Endothelial cell (in vitro differentiated cells): Measurements from ENCODE around the gene CA4. TPM values are rescaled to one million over a fixed set of nuclear protein-coding genes. Genes with fewer than 3 reads are reported as not detected.
"Not testable (repeated sequence)": the region's sequence is repeated elsewhere in the genome, so short reads cannot be mapped to it uniquely, and the experiment has no call there.

Experiments used
- DNase-seq: peaks from one replicate; pipeline ENCODE4 v3.0.0; 2021; ENCODE audit warnings: low spot score
- H3K27ac Mint-ChIP-seq: one replicate; pipeline ENCODE4 v1.8.0; 2021; ENCODE audit warnings: mixed read lengths, inconsistent platforms; ENCODE audit not compliant: unreplicated experiment
- H3K27me3 Mint-ChIP-seq: one replicate; pipeline ENCODE4 v1.8.0; 2021; ENCODE audit warnings: mild to moderate bottlenecking, moderate library complexity, mixed read lengths, inconsistent platforms; ENCODE audit not compliant: unreplicated experiment
- H3K36me3 Mint-ChIP-seq: one replicate; pipeline ENCODE4 v1.8.0; 2021; ENCODE audit warnings: mild to moderate bottlenecking, low read depth, mixed read lengths, inconsistent platforms; ENCODE audit not compliant: unreplicated experiment
- H3K4me1 Mint-ChIP-seq: one replicate; pipeline ENCODE4 v1.8.0; 2021; ENCODE audit warnings: mild to moderate bottlenecking, mixed read lengths, inconsistent platforms; ENCODE audit not compliant: unreplicated experiment
- H3K4me3 Mint-ChIP-seq: one replicate; pipeline ENCODE4 v1.8.0; 2021; ENCODE audit warnings: mild to moderate bottlenecking, mixed read lengths, inconsistent platforms; ENCODE audit not compliant: unreplicated experiment
- H3K9me3 Mint-ChIP-seq: one replicate; pipeline ENCODE4 v1.8.0; 2021; ENCODE audit warnings: mixed read lengths, inconsistent platforms; ENCODE audit not compliant: unreplicated experiment
- CTCF ChIP-seq: fragments of 200-600 bp; sonication (generic); IDR thresholded peaks from one replicate; pipeline ENCODE4 v1.5.0; 2021; ENCODE audit warnings: antibody characterized with exemption; ENCODE audit not compliant: unreplicated experiment
- total RNA-seq: library from RNA; stranded (reverse); fragmentation: NEBNext Ultra II Directional; extraction: Animal tissue kit (Norgen Biotek cat#: 25700); gene quantifications from one replicate; pipeline ENCODE4 v1.2.1, GENCODE V29; 2021; ENCODE audit not compliant: unreplicated experiment

Gene CA4
- total RNA-seq, 1 donor from 2014 or later: 8.3 TPM

- Mint-ChIP-seq H3K9me3 (no peaks in the 10 kb centered on the region), H3K36me3 (peaks cover 4% of the 10 kb centered on the region), H3K4me3 (no peak overlapping the region), H3K4me1 (peaks cover 58% of the 10 kb centered on the region), H3K27me3 (peaks cover 9% of the 10 kb centered on the region), H3K27ac (peak overlapping the region; percentile 93)
- no peak for TF ChIP-seq CTCF
- DNase-seq: no peak
Measured at GRCh38 chr17:60170835-60171752, 21.3 kb downstream of the CA4 start.

- TF ChIP-seq CTCF: no peak
- Mint-ChIP-seq H3K9me3 (no peaks in the 10 kb centered on the region), H3K27me3 (peaks cover 9% of the 10 kb centered on the region), H3K4me3 (no peak overlapping the region), H3K36me3 (peaks cover 4% of the 10 kb centered on the region), H3K4me1 (peaks cover 55% of the 10 kb centered on the region), H3K27ac (no peak overlapping the region)
- no peak for DNase-seq
Measured at GRCh38 chr17:60171753-60172079, 21.9 kb downstream of the CA4 start.

- Mint-ChIP-seq H3K4me3 (no peak overlapping the region), H3K27me3 (peaks cover 5% of the 10 kb centered on the region), H3K36me3 (peaks cover 4% of the 10 kb centered on the region), H3K27ac (no peak overlapping the region), H3K4me1 (peaks cover 45% of the 10 kb centered on the region), H3K9me3 (no peaks in the 10 kb centered on the region)
- no peak for DNase-seq
- TF ChIP-seq CTCF: no peak
Measured at GRCh38 chr17:60173304-60173819, 23.6 kb downstream of the CA4 start.

- peaks cover 4% of the 10 kb centered on the region for H3K36me3 Mint-ChIP-seq
- no peak for TF ChIP-seq CTCF
- no peaks in the 10 kb centered on the region for H3K9me3 Mint-ChIP-seq
- H3K4me3 Mint-ChIP-seq: no peak overlapping the region
- no peak for DNase-seq
- peaks cover 41% of the 10 kb centered on the region for H3K4me1 Mint-ChIP-seq
- H3K27ac Mint-ChIP-seq: peak overlapping the region; percentile 23
- peaks cover 5% of the 10 kb centered on the region for H3K27me3 Mint-ChIP-seq
Measured at GRCh38 chr17:60174035-60174434, 24.3 kb downstream of the CA4 start.

GRCh38 chr17:60174767-60175166 lies 25.0 kb downstream of the CA4 start:
- not testable (repeated sequence) for H3K27ac Mint-ChIP-seq, H3K27me3 Mint-ChIP-seq, H3K36me3 Mint-ChIP-seq, DNase-seq, H3K9me3 Mint-ChIP-seq, H3K4me3 Mint-ChIP-seq
- peaks cover 38% of the 10 kb centered on the region for H3K4me1 Mint-ChIP-seq

GRCh38 chr17:60176763-60177162 lies 27.0 kb downstream of the CA4 start:
- DNase-seq, H3K36me3 Mint-ChIP-seq, H3K27ac Mint-ChIP-seq, H3K27me3 Mint-ChIP-seq, H3K4me3 Mint-ChIP-seq, H3K9me3 Mint-ChIP-seq: not testable (repeated sequence)
- peaks cover 22% of the 10 kb centered on the region for H3K4me1 Mint-ChIP-seq

GRCh38 chr17:60178180-60178579 lies 28.4 kb downstream of the CA4 start:
- not testable (repeated sequence) for H3K36me3 Mint-ChIP-seq, H3K4me3 Mint-ChIP-seq

GRCh38 chr17:60180380-60180779 lies 30.6 kb downstream of the CA4 start:
- not testable (repeated sequence) for DNase-seq, H3K36me3 Mint-ChIP-seq, H3K4me1 Mint-ChIP-seq, H3K27me3 Mint-ChIP-seq, H3K27ac Mint-ChIP-seq, H3K4me3 Mint-ChIP-seq, H3K9me3 Mint-ChIP-seq

More at GRCh38 chr17:60178180-60178579, 28.4 kb downstream of the CA4 start:
- H3K4me1 Mint-ChIP-seq: peaks cover 14% of the 10 kb centered on the region
- H3K27ac Mint-ChIP-seq, DNase-seq, H3K9me3 Mint-ChIP-seq, H3K27me3 Mint-ChIP-seq: not testable (repeated sequence)
